HepG2 (cell line): ENCODE measurements around the gene TLL2. TPM values are rescaled to one million over a fixed set of nuclear protein-coding genes. Genes with fewer than 3 reads are reported as not detected.

Experiments used
- ETV6 ChIP-seq: sonication (generic); formaldehyde crosslinking; conservative IDR thresholded peaks from 2 replicates; pipeline ENCODE4 v1.4.0; 2020; ENCODE audit warnings: missing genetic modification reagents
- JDP2 ChIP-seq: sonication (generic); formaldehyde crosslinking; IDR thresholded peaks from 2 replicates; pipeline ENCODE4 v1.8.1; 2022; ENCODE audit warnings: missing genetic modification reagents, borderline replicate concordance
- JUN ChIP-seq: sonication (generic); formaldehyde crosslinking; IDR thresholded peaks from 2 replicates; pipeline ENCODE4 v1.4.0; 2020; ENCODE audit warnings: mild to moderate bottlenecking, missing genetic modification reagents
- NR2F1 ChIP-seq, 2 experiments: fragments of 450-650 bp in 1 of 2; formaldehyde crosslinking in 1 of 2; IDR thresholded peaks; 2 replicates each; pipeline versions ENCODE4 v1.5.0 to v1.6.1; 2016 to 2020; ENCODE audit warnings: mild to moderate bottlenecking in 1 of 2, missing compliant biosample characterization in 1 of 2, missing genetic modification reagents in 1 of 2, moderate library complexity in 1 of 2
- ZFP36L2 ChIP-seq: sonication (generic); formaldehyde crosslinking; IDR thresholded peaks from 2 replicates; pipeline ENCODE4 v1.4.0; 2020; ENCODE audit warnings: missing genetic modification reagents
- ZNF207 ChIP-seq: fragments of 450-650 bp; IDR thresholded peaks from 2 replicates; pipeline ENCODE4 v1.6.1; 2016; ENCODE audit warnings: antibody characterized with exemption, borderline replicate concordance
- ZNF235 ChIP-seq: sonication (generic); formaldehyde crosslinking; IDR thresholded peaks from 2 replicates; pipeline ENCODE4 v1.8.1; 2023; ENCODE audit warnings: mild to moderate bottlenecking, missing genetic modification reagents, borderline replicate concordance
- ZNF317 ChIP-seq: sonication (generic); formaldehyde crosslinking; IDR thresholded peaks from 2 replicates; pipeline ENCODE4 v1.5.0; 2020; ENCODE audit warnings: mild to moderate bottlenecking, missing genetic modification reagents
- ZNF569 ChIP-seq: sonication (generic); formaldehyde crosslinking; IDR thresholded peaks from 2 replicates; pipeline ENCODE4 v1.5.0; 2020; ENCODE audit warnings: mild to moderate bottlenecking, missing genetic modification reagents, moderate library complexity, borderline replicate concordance
- ZNF674 ChIP-seq: sonication (generic); formaldehyde crosslinking; IDR thresholded peaks from 2 replicates; pipeline ENCODE4 v1.5.0; 2020; ENCODE audit warnings: low read depth, mild to moderate bottlenecking, missing genetic modification reagents
- ZNF772 ChIP-seq: sonication (generic); formaldehyde crosslinking; IDR thresholded peaks from 2 replicates; pipeline ENCODE4 v1.5.0; 2020; ENCODE audit warnings: mild to moderate bottlenecking, missing genetic modification reagents
- ZNF782 ChIP-seq: sonication (generic); formaldehyde crosslinking; IDR thresholded peaks from 2 replicates; pipeline ENCODE4 v1.4.0; 2020; ENCODE audit warnings: missing genetic modification reagents, mild to moderate bottlenecking, borderline replicate concordance
- ZSCAN21 ChIP-seq: sonication (generic); formaldehyde crosslinking; IDR thresholded peaks from 2 replicates; pipeline ENCODE4 v1.8.0; 2022; ENCODE audit warnings: mild to moderate bottlenecking, missing genetic modification reagents, moderate library complexity, borderline replicate concordance
- polyA plus RNA-seq, 8 experiments: library from polyadenylated mRNA; depleted of rRNA in 3 of 8; stranded (reverse) in 7 of 8; unstranded in 1 of 8; fragments of >200 nt; fragmentation: Illumina TruSeq in 4 of 8; extraction: Trizol in 4 of 8; gene quantifications; 2 replicates each; pipeline versions ENCODE4 v1.2.1 to v1.2.3, GENCODE V29; 2011 to 2016; ENCODE audit warnings: low read depth in 4 of 8, missing spikeins in 1 of 8, mixed read lengths in 1 of 8; ENCODE audit not compliant: insufficient read depth in 1 of 8
- total RNA-seq, 5 experiments: library from RNA; depleted of rRNA; stranded (reverse); fragments of >200 nt; fragmentation: Illumina TruSeq; extraction: Trizol; gene quantifications; 2 replicates each; pipeline ENCODE4 v1.2.3, GENCODE V29; 2016; ENCODE audit warnings: low read depth in 1 of 5
- TF ChIP-seq, protein P1 (sequence below): sonication (generic); formaldehyde crosslinking; IDR thresholded peaks from 2 replicates; pipeline ENCODE4 v1.9.0; 2022; ENCODE audit warnings: missing genetic modification reagents, mild to moderate bottlenecking, borderline replicate concordance
- TF ChIP-seq, protein P2 (sequence below): sonication (generic); formaldehyde crosslinking; IDR thresholded peaks from 2 replicates; pipeline ENCODE4 v1.5.1; 2020; ENCODE audit warnings: missing genetic modification reagents, mild to moderate bottlenecking, borderline replicate concordance
- TF ChIP-seq, protein P3 (sequence below): IDR thresholded peaks from 2 replicates; pipeline ENCODE4 v1.6.1; 2016; ENCODE audit warnings: low read depth, borderline replicate concordance
- TF ChIP-seq, protein P4 (sequence below): IDR thresholded peaks from 2 replicates; pipeline ENCODE4 v1.6.1; 2012; ENCODE audit warnings: inconsistent platforms
- TF ChIP-seq, protein P5 (sequence below): sonication (generic); formaldehyde crosslinking; IDR thresholded peaks from 2 replicates; pipeline ENCODE4 v1.5.0; 2020; ENCODE audit warnings: mild to moderate bottlenecking, missing genetic modification reagents
- TF ChIP-seq, protein P6 (sequence below): sonication (generic); formaldehyde crosslinking; IDR thresholded peaks from 2 replicates; pipeline ENCODE4 v1.8.1; 2023; ENCODE audit warnings: missing genetic modification reagents, mild to moderate bottlenecking, borderline replicate concordance
- TF ChIP-seq, protein P7 (sequence below): IDR thresholded peaks from 2 replicates; pipeline ENCODE4 v1.6.1; 2016
- TF ChIP-seq, protein P8 (sequence below): sonication (generic); formaldehyde crosslinking; IDR thresholded peaks from 2 replicates; pipeline ENCODE4 v1.4.0; 2020; ENCODE audit warnings: mild to moderate bottlenecking, missing genetic modification reagents

The TLL2 gene
- total and polyA plus RNA-seq, 2 of the 13 experiments (the other 11 are each of a cell fraction or from before 2014, with no cell fraction given): 0.09 TPM; not detected in 1

DNA sequence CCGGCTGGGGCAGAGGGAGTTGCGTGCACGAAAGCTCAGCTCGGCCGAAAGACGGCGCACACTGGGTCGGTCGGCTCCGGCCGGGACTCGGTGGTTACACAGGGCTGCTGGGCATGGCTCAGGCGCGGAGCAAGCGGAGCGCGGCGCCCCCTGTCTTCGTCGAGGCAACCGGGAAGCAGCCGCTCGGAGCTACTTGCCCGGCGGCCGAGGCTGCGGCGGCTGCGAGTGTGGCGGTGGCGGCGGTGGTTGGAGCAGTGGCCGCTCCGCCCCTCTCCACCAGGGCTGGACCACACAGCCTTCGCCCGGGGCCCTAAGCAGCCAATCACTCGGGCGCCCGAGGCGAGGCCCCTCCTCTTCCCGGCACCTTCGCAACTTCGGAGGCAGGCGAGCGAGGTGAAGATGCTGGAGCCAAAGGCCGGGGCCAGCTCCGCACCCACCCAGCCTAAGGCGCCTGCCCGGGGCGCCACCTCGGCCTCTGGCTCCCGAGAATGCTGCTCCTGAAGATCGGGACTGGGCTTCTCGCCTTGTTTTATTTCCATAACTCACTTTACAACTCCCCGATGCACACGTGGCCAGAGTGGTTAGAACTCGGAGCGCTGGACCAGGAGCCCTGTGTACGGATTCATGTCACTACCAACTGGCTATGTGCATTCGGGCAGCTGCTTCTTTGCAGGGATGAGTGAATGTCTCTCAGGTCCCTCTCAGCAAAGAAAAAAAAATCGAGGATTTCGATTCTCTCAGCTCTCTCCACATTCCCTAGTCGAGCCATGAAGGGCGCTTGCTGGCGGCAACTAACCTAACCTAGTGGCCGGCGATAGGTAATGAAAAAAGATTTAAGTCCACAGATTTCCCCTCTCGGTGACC, at the start of gene TLL2 (continued):
- TF ChIP-seq, protein P1, sequence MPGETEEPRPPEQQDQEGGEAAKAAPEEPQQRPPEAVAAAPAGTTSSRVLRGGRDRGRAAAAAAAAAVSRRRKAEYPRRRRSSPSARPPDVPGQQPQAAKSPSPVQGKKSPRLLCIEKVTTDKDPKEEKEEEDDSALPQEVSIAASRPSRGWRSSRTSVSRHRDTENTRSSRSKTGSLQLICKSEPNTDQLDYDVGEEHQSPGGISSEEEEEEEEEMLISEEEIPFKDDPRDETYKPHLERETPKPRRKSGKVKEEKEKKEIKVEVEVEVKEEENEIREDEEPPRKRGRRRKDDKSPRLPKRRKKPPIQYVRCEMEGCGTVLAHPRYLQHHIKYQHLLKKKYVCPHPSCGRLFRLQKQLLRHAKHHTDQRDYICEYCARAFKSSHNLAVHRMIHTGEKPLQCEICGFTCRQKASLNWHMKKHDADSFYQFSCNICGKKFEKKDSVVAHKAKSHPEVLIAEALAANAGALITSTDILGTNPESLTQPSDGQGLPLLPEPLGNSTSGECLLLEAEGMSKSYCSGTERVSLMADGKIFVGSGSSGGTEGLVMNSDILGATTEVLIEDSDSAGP (CRISPR knock-in tag): peak; percentile 79; the same call in 1 of the 2 replicates
- TF ChIP-seq, protein P2, sequence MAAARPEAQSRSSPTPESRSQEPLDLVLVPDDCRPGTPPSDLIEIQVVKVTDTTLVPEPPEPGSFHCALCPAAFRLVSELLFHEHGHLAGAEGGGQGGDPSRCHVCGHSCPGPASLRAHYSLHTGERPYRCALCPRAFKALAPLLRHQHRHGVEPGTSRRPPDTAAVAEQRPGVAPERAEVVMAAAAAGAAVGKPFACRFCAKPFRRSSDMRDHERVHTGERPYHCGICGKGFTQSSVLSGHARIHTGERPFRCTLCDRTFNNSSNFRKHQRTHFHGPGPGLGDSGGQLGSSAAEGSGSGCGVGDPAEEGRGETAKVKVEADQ (CRISPR knock-in tag): no peak; the same call in 1 of the 2 replicates
- no peak for TF ChIP-seq ZNF207
- TF ChIP-seq, protein P3, sequence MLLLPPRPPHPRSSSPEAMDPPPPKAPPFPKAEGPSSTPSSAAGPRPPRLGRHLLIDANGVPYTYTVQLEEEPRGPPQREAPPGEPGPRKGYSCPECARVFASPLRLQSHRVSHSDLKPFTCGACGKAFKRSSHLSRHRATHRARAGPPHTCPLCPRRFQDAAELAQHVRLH (CRISPR knock-in tag): peak; percentile 71; the same call in 1 of the 2 replicates
- TF ChIP-seq ZNF782 (CRISPR knock-in tag): peak; percentile 79; the same call in 1 of the 2 replicates
- TF ChIP-seq ZNF569 (CRISPR knock-in tag): no peak
- TF ChIP-seq ETV6 (CRISPR knock-in tag): no peak
- TF ChIP-seq, protein P4, sequence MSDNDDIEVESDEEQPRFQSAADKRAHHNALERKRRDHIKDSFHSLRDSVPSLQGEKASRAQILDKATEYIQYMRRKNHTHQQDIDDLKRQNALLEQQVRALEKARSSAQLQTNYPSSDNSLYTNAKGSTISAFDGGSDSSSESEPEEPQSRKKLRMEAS: peak; percentile 65
- no peak for TF ChIP-seq ZFP36L2
- TF ChIP-seq, protein P5, sequence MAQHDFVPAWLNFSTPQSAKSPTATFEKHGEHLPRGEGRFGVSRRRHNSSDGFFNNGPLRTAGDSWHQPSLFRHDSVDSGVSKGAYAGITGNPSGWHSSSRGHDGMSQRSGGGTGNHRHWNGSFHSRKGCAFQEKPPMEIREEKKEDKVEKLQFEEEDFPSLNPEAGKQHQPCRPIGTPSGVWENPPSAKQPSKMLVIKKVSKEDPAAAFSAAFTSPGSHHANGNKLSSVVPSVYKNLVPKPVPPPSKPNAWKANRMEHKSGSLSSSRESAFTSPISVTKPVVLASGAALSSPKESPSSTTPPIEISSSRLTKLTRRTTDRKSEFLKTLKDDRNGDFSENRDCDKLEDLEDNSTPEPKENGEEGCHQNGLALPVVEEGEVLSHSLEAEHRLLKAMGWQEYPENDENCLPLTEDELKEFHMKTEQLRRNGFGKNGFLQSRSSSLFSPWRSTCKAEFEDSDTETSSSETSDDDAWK: no peak
- TF ChIP-seq, protein P6, sequence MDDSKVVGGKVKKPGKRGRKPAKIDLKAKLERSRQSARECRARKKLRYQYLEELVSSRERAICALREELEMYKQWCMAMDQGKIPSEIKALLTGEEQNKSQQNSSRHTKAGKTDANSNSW: no peak
- 0 out of 2 replicates have a peak, but pooled peaks have one; percentile 16 for TF ChIP-seq ZNF317 (CRISPR knock-in tag)
- TF ChIP-seq JDP2 (CRISPR knock-in tag): no peak; the same call in 1 of the 2 replicates
- no peak for TF ChIP-seq ZNF772 (CRISPR knock-in tag)
- peak; percentile 69; the same call in 1 of the 2 replicates for TF ChIP-seq ZNF235 (CRISPR knock-in tag)
- TF ChIP-seq ZNF674: no peak
- TF ChIP-seq, protein P7, sequence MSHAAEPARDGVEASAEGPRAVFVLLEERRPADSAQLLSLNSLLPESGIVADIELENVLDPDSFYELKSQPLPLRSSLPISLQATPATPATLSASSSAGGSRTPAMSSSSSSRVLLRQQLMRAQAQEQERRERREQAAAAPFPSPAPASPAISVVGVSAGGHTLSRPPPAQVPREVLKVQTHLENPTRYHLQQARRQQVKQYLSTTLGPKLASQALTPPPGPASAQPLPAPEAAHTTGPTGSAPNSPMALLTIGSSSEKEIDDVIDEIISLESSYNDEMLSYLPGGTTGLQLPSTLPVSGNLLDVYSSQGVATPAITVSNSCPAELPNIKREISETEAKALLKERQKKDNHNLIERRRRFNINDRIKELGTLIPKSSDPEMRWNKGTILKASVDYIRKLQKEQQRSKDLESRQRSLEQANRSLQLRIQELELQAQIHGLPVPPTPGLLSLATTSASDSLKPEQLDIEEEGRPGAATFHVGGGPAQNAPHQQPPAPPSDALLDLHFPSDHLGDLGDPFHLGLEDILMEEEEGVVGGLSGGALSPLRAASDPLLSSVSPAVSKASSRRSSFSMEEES (CRISPR knock-in tag): no peak
- peak; percentile 89 for TF ChIP-seq ZSCAN21 (CRISPR knock-in tag)
- TF ChIP-seq, protein P8, sequence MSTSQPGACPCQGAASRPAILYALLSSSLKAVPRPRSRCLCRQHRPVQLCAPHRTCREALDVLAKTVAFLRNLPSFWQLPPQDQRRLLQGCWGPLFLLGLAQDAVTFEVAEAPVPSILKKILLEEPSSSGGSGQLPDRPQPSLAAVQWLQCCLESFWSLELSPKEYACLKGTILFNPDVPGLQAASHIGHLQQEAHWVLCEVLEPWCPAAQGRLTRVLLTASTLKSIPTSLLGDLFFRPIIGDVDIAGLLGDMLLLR (CRISPR knock-in tag): no peak
- no peak for TF ChIP-seq JUN (CRISPR knock-in tag)
- no peak for TF ChIP-seq NR2F1 (CRISPR knock-in tag; IDR thresholded peaks at IDR 0.05)
